ENCODE data around the gene IL17RE.
A peak's percentile ranks its signal among the peaks of the same experiment; 100 is the strongest.
"Not testable (repeated sequence)": the region's sequence is repeated elsewhere in the genome, so short reads cannot be mapped to it uniquely, and the experiment has no call there.

Gene IL17RE

GRCh38 chr3:9934235-9934621 is 31.6 kb downstream of the IL17RE start:
- DNase-seq (ENCODE audit: low read depth in 3 of 3) = no peak

DNA sequence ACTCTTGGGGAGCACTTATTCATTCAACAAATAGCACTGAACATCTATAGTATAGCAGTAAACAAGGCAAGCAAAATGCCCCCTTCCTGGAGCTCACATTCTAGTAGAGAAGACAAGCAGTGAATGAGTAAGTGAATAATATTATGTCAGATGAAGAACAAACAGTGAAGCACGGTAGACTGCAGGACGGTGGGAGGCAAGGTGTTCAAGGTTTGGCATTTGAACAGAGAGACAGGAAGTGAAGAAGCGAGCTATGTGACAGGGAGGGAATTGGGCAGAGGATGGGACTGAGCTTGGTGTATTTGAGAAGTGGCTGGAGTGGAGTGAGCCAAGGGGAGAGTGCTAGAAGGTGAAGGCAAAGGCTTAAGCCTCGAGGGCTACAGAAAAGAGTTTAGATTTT is 32.3 kb downstream of the IL17RE start:
- DNase-seq (ENCODE audit: low read depth in 3 of 3) = no peak

DNA sequence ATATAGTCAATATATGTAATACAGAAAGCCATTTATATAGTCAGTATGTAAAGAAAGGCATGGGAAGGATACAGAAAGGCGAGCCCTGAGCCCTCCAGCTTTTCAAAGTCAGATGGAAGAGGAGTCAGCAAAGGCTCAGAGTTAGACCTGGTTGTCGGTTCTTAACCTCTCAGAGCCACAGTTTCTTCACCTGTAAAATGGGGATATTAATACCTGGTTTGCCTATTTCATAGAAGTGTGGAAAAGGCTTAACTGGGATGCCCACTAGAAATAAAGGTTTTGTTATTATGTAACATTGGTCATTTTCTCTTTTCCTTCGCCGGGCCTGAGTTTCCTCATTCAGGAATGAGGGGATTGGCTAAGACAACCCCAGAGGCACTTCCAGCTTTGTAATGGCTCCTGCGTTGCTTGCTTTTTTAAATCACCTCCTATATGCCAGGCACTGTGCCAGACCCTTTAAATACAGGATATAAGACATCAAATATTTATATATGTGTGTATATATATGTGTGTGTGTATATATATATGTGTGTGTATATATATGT is 33.4 kb downstream of the IL17RE start:
- no peak for DNase-seq (ENCODE audit: low read depth in 3 of 3)

DNA sequence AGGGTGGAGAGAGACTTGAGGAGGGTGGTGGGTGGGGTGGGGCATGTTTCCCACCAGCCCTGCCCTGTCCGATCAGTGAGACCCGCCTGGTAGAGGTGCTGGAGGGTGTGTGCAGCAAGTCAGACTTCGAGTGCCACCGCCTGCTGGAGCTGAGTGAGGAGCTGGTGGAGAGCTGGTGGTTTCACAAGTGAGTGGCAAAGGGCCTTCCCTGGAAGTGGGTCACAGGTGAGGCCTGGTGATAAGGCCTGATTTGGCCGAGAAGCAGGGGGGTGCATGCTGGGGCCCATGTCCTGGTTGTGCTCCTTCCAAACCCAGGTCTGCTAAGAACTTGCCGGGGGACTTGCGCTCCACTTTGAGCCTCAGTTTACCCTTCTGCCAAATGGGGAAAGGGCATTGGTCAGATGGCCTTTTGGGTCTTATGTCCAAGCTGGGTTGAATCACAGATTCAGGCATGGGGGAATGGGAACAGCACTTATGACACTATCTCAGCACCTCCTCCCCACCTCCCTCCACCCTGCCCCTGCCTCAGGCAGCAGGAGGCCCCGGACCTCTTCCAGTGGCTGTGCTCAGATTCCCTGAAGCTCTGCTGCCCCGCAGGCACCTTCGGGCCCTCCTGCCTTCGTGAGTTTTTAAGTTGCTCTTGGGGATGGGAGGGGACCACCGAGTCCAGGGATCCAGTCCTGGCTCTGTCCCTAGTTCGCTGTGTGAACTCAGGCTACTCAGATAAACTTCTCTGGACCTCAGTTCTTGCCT is 35.0 kb downstream of the IL17RE start:
- no peak for DNase-seq (ENCODE audit: low read depth in 3 of 3)

DNA sequence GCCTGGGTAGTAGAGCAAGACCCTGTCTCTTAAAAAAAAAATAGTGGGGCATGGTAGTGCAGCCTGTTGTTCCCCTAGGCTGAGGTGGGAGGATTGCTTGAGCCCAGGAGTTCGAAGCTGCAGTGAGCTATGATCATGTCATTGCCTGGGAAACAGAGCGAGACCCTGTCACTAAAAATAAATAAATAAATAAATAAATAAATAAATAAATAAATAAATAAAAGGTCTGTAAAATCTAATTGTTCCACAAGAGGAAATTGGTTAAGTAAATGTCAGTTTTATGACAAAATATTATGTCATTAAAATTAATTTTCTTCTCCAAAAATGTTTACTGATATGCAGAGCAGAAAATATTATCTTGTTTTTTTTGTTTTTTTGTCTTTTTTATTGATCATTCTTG is 36.3 kb downstream of the IL17RE start:
- no peak for DNase-seq (ENCODE audit: low read depth in 3 of 3)

DNA sequence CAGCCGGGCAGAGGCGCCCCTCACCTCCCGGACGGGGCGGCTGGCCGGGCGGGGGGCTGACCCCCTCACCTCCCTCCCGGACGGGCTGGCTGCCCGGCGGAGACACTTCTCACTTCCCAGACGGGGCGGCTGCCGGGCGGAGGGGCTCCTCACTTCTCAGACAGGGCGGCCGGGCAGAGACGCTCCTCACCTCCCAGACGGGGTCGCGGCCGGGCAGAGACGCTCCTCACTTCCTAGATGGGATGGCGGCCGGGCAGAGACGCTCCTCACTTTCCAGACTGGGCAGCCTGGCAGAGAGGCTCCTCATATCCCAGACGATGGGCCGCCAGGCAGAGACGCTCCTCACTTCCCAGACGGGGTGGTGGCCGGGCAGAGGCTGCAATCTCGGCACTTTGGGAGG is 37.3 kb downstream of the IL17RE start:
- not testable (repeated sequence) for DNase-seq (ENCODE audit: low read depth in 3 of 3)

DNA sequence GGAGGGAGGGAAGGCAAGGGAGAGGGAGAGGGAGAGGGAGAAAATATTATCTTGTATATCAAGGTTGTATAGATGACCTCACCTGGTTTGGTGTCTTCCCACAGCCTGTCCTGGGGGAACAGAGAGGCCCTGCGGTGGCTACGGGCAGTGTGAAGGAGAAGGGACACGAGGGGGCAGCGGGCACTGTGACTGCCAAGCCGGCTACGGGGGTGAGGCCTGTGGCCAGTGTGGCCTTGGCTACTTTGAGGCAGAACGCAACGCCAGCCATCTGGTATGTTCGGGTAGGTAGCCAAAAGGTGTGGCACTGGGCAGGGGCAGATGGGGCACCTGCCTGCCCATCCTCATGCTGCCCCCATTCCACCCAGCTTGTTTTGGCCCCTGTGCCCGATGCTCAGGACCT is 38.1 kb downstream of the IL17RE start:
- DNase-seq (ENCODE audit: low read depth in 3 of 3) = no peak

DNA sequence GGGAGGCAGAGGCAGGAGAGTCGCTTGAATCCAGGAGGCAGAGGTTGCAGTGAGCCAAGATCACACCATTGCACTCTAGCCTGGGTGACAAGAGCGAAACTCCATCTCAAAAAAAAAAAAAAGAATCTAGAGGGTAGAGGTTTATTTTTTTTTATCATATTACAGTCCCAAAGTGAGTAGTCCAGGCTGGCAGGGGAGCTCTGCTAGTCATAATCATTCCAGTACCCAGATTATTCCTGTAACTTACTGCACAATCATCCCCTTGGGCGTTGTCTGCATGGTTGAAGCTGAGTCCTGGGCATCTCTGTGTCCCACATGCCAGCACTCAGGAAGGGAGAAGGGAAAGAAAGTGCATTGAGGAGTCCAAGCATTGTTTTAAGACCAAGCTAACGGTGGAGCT is 39.5 kb downstream of the IL17RE start:
- DNase-seq (ENCODE audit: low read depth in 3 of 3) = no peak

GRCh38 chr3:9942934-9943690 is 40.5 kb downstream of the IL17RE start:
- no peak for DNase-seq (ENCODE audit: low read depth in 3 of 3)

- no peak for DNase-seq (ENCODE audit: low read depth in 3 of 3)
These were observed 41.6 kb downstream of the IL17RE start for GRCh38 chr3:9944271-9944670.

- no peak for DNase-seq (ENCODE audit: low read depth in 3 of 3)
These were observed 42.7 kb downstream of the IL17RE start for GRCh38 chr3:9945358-9945757.

DNA sequence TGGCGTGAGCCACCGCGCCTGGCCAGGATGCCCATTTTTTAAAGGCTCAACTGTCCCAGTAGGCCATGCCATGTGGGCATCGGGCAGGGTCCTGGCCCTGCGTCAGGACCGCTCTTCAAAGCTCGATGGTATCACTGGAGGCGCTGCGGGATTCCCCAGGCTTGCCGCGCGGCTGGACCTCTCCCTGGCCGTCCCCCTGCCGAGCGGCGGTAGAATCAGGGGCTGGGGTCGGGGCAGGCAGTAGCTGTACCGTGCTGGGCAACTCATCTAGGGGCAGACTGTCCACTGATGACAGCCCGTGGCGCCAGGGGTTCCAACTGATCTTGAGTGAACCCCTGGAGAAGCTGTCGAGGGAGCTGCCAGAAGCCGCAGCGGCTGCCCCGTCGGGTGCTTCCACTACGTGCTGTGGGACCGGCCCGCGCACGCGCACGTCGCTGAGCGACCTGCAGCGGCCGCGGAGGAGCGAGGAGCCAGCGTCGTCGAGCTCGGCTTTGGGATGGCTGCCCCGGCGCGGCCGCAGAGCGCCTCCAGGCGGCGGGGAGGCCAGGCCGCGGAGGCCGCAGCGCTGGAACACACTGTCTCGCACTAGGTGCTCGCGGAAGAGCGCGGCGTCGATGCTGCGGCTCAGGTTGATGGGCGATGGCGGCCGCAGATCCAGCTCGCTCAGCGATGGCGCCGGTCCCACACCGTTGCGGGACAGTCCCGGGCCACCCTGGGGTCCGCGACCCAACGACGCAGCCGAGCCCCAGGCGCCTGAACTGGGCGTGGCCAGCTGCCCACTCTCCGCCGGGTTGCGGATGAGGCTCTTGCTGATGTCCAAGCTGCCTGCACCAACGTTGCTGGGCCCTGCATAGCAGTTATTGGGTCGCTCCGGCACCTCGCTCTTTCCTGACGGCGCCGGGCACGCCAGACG is 43.7 kb downstream of the IL17RE start:
- DNase-seq (ENCODE audit: low read depth in 3 of 3) = peak; percentile 60 to 76 (median 70)

DNA sequence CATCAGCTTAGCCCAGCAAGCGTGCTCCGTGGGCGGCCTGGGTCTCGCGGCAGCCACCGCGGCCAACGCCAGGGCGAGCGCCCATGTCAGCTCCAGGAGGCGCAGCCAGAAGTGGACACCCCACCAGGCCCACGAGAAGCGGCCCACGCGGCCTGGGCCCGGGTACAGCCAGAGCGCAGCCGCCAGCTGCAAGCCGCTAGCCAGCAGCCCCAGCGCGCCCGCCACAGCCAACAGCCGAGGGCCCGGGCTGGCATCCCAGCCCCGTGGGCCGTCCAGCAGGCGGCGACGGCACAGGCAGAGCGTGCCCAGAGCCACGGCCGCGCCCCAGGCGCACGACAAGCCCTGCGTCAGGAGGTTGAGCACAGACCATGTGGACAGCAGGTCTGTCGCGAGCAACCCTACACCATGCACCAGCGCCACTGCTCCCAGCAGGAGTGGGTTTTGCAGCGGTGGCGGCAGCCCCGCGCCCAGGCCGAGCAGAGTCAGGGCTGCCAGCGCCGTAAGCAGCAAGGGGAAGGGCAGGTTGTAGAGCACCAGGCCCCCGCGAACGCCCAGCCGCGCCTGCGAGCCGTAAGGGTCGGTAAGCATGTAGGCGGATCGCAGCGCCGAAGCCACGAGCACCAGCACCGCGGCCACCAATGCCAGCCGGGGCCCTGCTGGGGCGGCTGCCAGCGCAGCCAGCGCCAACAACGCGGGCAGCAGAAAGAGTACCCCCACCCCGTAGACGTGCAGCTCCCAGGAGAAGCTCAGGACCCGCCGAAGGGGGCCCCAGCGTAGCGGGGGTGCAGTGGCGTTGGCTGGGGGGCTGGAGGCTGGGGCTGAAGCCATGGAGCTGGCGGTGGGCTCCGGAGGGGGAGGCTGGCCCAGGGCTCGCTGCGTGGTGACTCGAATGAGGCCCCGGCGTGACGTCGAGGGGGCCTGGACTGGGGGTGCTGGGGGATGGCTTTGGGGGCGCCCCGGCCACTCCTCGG is 44.7 kb downstream of the IL17RE start:
- no peak for DNase-seq (ENCODE audit: low read depth in 3 of 3)

DNA sequence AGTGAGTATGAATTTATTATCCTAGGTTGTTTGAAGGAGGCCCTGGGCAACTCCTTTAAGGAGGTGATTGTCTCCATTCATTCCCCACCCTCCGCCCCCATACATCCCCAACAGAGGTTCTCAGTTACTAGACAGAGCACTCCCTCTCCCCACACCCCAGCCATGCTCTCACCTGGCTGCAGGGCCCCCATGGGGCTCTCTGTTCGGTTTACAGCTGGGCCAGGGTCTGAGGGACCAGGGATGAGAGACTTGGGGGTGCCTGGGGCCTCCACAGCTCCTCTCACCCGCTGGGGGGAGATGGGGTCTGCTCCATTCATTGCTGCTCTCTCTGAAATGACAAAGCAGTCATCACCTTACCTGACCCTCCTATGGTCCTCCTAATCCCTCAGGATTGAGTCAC is 45.9 kb downstream of the IL17RE start:
- DNase-seq (ENCODE audit: low read depth in 3 of 3) = no peak

DNA sequence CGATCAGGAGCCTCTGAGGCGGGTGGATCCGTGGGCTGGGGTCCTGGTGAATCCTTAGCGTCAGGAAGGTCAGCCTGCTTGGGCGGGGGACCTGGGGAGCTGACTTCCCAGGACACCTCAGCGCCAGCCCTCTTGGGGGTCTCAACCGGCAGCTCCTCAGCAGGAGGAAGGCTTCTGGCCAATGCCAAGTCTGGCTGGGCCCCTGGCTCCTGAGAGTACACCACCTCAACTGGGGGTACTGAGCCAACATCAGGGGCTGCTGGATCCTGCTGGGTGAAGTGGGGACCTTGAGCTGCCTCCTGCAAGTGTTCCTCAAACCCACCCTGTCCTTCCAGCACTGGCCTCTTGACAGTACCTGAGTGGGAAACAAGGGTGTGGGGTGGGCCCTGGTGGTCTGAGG is 46.5 kb downstream of the IL17RE start:
- DNase-seq (ENCODE audit: low read depth in 3 of 3) = no peak

- no peak for DNase-seq (ENCODE audit: low read depth in 3 of 3)
These were observed 47.0 kb downstream of the IL17RE start for GRCh38 chr3:9949626-9950025.

GRCh38 chr3:9951126-9951525 is 48.5 kb downstream of the IL17RE start:
- no peak for DNase-seq (ENCODE audit: low read depth in 3 of 3)

DNA sequence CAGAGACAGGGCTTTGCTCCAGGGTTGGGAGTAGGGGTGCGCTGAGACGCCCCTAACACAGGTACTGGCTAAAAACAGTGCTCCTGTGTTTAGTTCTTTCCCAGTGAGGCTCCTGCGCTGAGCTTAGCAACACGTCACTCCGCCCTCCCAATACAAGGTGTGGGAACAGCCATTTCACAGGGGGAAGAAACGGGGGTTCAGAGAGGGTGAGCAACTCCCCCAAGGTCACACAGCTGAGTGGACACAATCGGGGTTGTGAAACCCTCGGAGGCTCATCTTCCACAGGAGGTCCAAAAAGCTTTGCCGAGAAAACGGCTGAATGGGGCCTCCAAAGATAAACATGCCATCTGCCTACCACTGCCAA is 48.9 kb downstream of the IL17RE start:
- DNase-seq (ENCODE audit: low read depth in 3 of 3) = no peak

DNA sequence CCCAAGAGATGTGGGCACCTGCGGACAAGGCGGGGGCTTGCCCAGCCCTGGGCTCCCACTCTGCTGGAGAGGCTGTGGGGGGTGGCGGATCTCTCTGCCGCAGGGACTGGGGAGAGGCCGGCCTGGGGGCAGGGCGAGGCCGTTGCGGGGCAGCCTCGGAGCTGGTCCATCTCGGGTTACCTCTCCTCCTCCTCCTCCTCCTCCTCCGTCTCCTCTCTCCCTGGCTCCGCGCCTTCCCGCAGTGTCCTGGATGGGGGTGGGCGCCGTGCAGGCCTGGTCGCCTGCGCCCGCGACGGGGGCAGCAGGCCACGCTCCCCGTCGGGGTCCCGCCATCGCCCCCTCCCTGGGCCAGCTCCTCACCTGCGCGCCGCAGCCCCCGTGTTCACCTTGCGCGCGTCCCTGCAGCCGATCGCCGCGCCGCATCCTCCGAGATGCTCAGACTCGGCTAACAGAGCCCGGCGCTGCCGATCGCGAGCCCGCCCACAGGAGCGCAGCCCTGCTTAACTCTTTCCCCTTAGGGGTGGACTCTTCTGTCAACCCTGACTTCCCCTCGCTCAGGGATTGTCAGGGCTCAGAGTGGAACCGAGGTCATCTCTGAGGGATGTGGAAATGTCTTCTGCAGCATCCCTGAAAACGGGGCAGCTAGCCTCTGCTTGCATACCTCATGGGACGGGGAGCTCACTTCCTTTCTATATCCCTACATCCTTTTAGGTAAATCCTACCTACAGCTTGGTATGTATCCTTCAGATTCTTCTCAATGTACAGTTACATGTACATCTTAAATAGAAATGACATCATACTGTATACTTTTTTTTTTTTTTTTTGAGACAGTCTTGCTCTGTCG is 49.5 kb downstream of the IL17RE start, which contains the start of gene PRRT3:
Gene PRRT3, minus strand, starts transcription at position 447 of the 844 bp plus-strand sequence. CDS start 2,293 bp downstream, outside the sequence.
- DNase-seq (ENCODE audit: low read depth in 3 of 3) = peak; percentile 32 to 49 (median 34)

DNA sequence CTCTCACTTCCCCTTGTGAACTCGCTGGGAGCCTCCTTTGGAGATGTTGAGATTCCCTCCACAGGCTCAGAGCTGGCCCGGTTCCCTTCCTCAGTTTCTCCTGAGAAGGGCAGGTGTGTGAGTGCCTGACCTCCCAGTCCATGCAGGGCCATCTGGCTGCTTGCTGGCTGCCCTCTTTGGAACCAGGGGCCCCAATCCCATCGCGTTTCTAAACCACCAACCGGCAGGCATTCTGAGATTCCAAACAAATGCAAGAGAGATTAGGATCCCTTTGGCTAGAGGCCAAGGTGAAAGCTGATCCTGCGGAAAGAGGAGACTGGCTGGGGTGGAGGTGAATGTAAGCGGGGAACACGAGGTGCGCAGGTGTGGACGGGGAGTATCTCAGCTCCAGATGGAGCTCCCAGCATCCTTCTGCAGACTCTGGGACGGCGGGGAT is 52.4 kb downstream of the IL17RE start:
- no peak for DNase-seq (ENCODE audit: low read depth in 3 of 3)

All from stimulated activated CD4-positive, alpha-beta T cell treated with anti-CD3 and anti-CD28 coated beads, TNF-alpha, amount 100 ng/mL, for 48 hours (primary cell).